Activated CD4-positive, alpha-beta T cell treated with anti-CD3 and anti-CD28 coated beads, Interleukin-2, amount 10 ng/mL, durations not matched to agents 24 days and 14 days (primary cell): ENCODE measurements around the gene IKZF1. TPM values are rescaled to one million over a fixed set of nuclear protein-coding genes. Genes with fewer than 3 reads are reported as not detected.

Source experiments
- DNase-seq: peaks from one replicate; pipeline ENCODE4 v3.0.0; 2022
- H3K27ac Mint-ChIP-seq: one replicate; pipeline ENCODE4 v1.8.0; 2022; ENCODE audit warnings: mild to moderate bottlenecking, mixed read lengths
- H3K27me3 Mint-ChIP-seq: one replicate; pipeline ENCODE4 v1.8.0; 2022; ENCODE audit warnings: mixed read lengths
- H3K36me3 Mint-ChIP-seq: one replicate; pipeline ENCODE4 v1.8.0; 2022; ENCODE audit warnings: low read depth, mild to moderate bottlenecking, mixed read lengths
- H3K4me1 Mint-ChIP-seq: one replicate; pipeline ENCODE4 v1.8.0; 2021; ENCODE audit warnings: mixed read lengths
- H3K4me3 Mint-ChIP-seq: one replicate; pipeline ENCODE4 v1.8.0; 2022; ENCODE audit warnings: mild to moderate bottlenecking, moderate library complexity, mixed read lengths
- H3K9me3 Mint-ChIP-seq: one replicate; pipeline ENCODE4 v1.8.0; 2021; ENCODE audit warnings: mixed read lengths
- intact Hi-C: fragments of 100-400 bp; cut with micrococcal nuclease; formaldehyde crosslinking; loops from one replicate; pipeline ENCODE4 v1.15.1; 2023
- total RNA-seq: library from RNA; stranded (reverse); gene quantifications from 2 replicates; pipeline ENCODE4 v1.2.3, GENCODE V29; 2022

IKZF1 gene
- total RNA-seq, 1 donor from 2014 or later: 292 TPM

- Mint-ChIP-seq H3K9me3 (peaks cover 4% of the 10 kb centered on the region), H3K4me1 (peaks cover 90% of the 10 kb centered on the region), H3K4me3 (peak overlapping the region; percentile 53), H3K36me3 (peaks cover 84% of the 10 kb centered on the region), H3K27me3 (no peaks in the 10 kb centered on the region), H3K27ac (peak overlapping the region; percentile 99)
- intact Hi-C loops: no loop called here
- DNase-seq: peak; percentile 87
Measured at GRCh38 chr7:50362712-50363282, 58.3 kb downstream of the IKZF1 start.

- H3K9me3 Mint-ChIP-seq: peaks cover 4% of the 10 kb centered on the region
- H3K4me1 Mint-ChIP-seq: peaks cover 90% of the 10 kb centered on the region
- H3K27me3 Mint-ChIP-seq: no peaks in the 10 kb centered on the region
- peaks cover 84% of the 10 kb centered on the region for H3K36me3 Mint-ChIP-seq
- DNase-seq: peak; percentile 78
- H3K27ac Mint-ChIP-seq: peak overlapping the region; percentile 99
- intact Hi-C loops: no loop called here
- H3K4me3 Mint-ChIP-seq: peak overlapping the region; percentile 53
Measured at GRCh38 chr7:50363327-50364060, 59.0 kb downstream of the IKZF1 start.

GRCh38 chr7:50364645-50365044 is 60.1 kb downstream of the IKZF1 start:
- H3K36me3 Mint-ChIP-seq: peaks cover 83% of the 10 kb centered on the region
- peaks cover 88% of the 10 kb centered on the region for H3K4me1 Mint-ChIP-seq
- no peaks in the 10 kb centered on the region for H3K27me3 Mint-ChIP-seq
- peak; percentile 67 for DNase-seq
- intact Hi-C loops: loop anchor here (1.0 kb wide), 1 partner anchor 26 kb away; no protein-coding TSS in a partner anchor
- H3K27ac Mint-ChIP-seq: peak overlapping the region; percentile 81
- H3K4me3 Mint-ChIP-seq: peak overlapping the region; percentile 11
- H3K9me3 Mint-ChIP-seq: peaks cover 4% of the 10 kb centered on the region

GRCh38 chr7:50366311-50366710 is 61.8 kb downstream of the IKZF1 start:
- Mint-ChIP-seq H3K4me3 (peak overlapping the region; percentile 66), H3K27ac (peak overlapping the region; percentile 78), H3K9me3 (peaks cover 4% of the 10 kb centered on the region), H3K27me3 (no peaks in the 10 kb centered on the region), H3K36me3 (peaks cover 84% of the 10 kb centered on the region), H3K4me1 (peaks cover 85% of the 10 kb centered on the region)
- DNase-seq: peak; percentile 59
- intact Hi-C loops: no loop called here

GRCh38 chr7:50367100-50367499 is 62.6 kb downstream of the IKZF1 start:
- intact Hi-C loops: loop anchor here (1.0 kb wide), 1 partner anchor 15 kb away; no protein-coding TSS in a partner anchor
- H3K4me3 Mint-ChIP-seq: peak overlapping the region; percentile 66
- peaks cover 4% of the 10 kb centered on the region for H3K9me3 Mint-ChIP-seq
- peak; percentile 77 for DNase-seq
- H3K4me1 Mint-ChIP-seq: peaks cover 86% of the 10 kb centered on the region
- H3K27ac Mint-ChIP-seq: peak overlapping the region; percentile 78
- no peaks in the 10 kb centered on the region for H3K27me3 Mint-ChIP-seq
- peaks cover 83% of the 10 kb centered on the region for H3K36me3 Mint-ChIP-seq

GRCh38 chr7:50367570-50367969 is 63.1 kb downstream of the IKZF1 start:
- Mint-ChIP-seq H3K27ac (peak overlapping the region; percentile 91), H3K4me3 (peak overlapping the region; percentile 66), H3K4me1 (peaks cover 86% of the 10 kb centered on the region), H3K27me3 (no peaks in the 10 kb centered on the region), H3K9me3 (peaks cover 4% of the 10 kb centered on the region), H3K36me3 (peaks cover 83% of the 10 kb centered on the region)
- DNase-seq: peak; percentile 65
- intact Hi-C loops: loop anchor here (1.0 kb wide), 1 partner anchor 15 kb away; no protein-coding TSS in a partner anchor

- Mint-ChIP-seq H3K4me1 (peaks cover 85% of the 10 kb centered on the region), H3K9me3 (no peaks in the 10 kb centered on the region), H3K36me3 (peaks cover 82% of the 10 kb centered on the region), H3K27ac (peak overlapping the region; percentile 91), H3K27me3 (no peaks in the 10 kb centered on the region), H3K4me3 (peak overlapping the region; percentile 66)
- intact Hi-C loops: loop anchor here (1.0 to 2.0 kb wide), 3 partner anchors 59 to 276 kb away; partner anchors contain the start of gene ZPBP
- peak; percentile 69 for DNase-seq
Measured at GRCh38 chr7:50368366-50368765, 63.9 kb downstream of the IKZF1 start.

- Mint-ChIP-seq H3K4me3 (peak overlapping the region; percentile 55), H3K9me3 (no peaks in the 10 kb centered on the region), H3K36me3 (peaks cover 82% of the 10 kb centered on the region), H3K4me1 (peaks cover 85% of the 10 kb centered on the region), H3K27me3 (no peaks in the 10 kb centered on the region), H3K27ac (peak overlapping the region; percentile 45)
- intact Hi-C loops: loop anchor here (1.0 to 2.0 kb wide), 5 partner anchors 49 to 277 kb away; partner anchors contain the start of gene ZPBP
- peak; percentile 87 for DNase-seq
Measured at GRCh38 chr7:50369143-50370026, 64.9 kb downstream of the IKZF1 start.

- Mint-ChIP-seq H3K27me3 (no peaks in the 10 kb centered on the region), H3K9me3 (no peaks in the 10 kb centered on the region), H3K4me1 (peaks cover 85% of the 10 kb centered on the region), H3K4me3 (peak overlapping the region; percentile 5), H3K36me3 (peaks cover 81% of the 10 kb centered on the region), H3K27ac (peak overlapping the region; percentile 92)
- no peak for DNase-seq
- intact Hi-C loops: loop anchor here (1.0 kb wide), 1 partner anchor 22 kb away; no protein-coding TSS in a partner anchor
Measured at GRCh38 chr7:50370884-50371283, 66.4 kb downstream of the IKZF1 start.

GRCh38 chr7:50371551-50372021 is 67.1 kb downstream of the IKZF1 start:
- Mint-ChIP-seq H3K27ac (peak overlapping the region; percentile 92), H3K4me1 (peaks cover 86% of the 10 kb centered on the region), H3K36me3 (peaks cover 83% of the 10 kb centered on the region), H3K27me3 (no peaks in the 10 kb centered on the region), H3K4me3 (peak overlapping the region; percentile 69), H3K9me3 (no peaks in the 10 kb centered on the region)
- peak; percentile 69 for DNase-seq
- intact Hi-C loops: loop anchor here (1.0 kb wide), 2 partner anchors 22 to 26 kb away; no protein-coding TSS in a partner anchor

- Mint-ChIP-seq H3K9me3 (no peaks in the 10 kb centered on the region), H3K4me1 (peaks cover 85% of the 10 kb centered on the region), H3K27me3 (no peaks in the 10 kb centered on the region), H3K36me3 (peaks cover 87% of the 10 kb centered on the region), H3K4me3 (peak overlapping the region; percentile 57), H3K27ac (peak overlapping the region; percentile 92)
- peak; percentile 73 for DNase-seq
- intact Hi-C loops: loop anchor here (1.0 kb wide), 1 partner anchor 24 kb away; no protein-coding TSS in a partner anchor
Measured at GRCh38 chr7:50372923-50373322, 68.4 kb downstream of the IKZF1 start.

GRCh38 chr7:50376056-50376820 is 71.7 kb downstream of the IKZF1 start:
- no peak for DNase-seq
- peaks cover 77% of the 10 kb centered on the region for H3K4me1 Mint-ChIP-seq
- H3K9me3 Mint-ChIP-seq: no peaks in the 10 kb centered on the region
- intact Hi-C loops: no loop called here
- no peaks in the 10 kb centered on the region for H3K27me3 Mint-ChIP-seq
- H3K4me3 Mint-ChIP-seq: no peak overlapping the region
- peaks cover 89% of the 10 kb centered on the region for H3K36me3 Mint-ChIP-seq
- peak overlapping the region; percentile 85 for H3K27ac Mint-ChIP-seq
